GM12878 (cell line): Measurements from ENCODE around the gene SPNS1. TPM values are rescaled to one million over a fixed set of nuclear protein-coding genes. Genes with fewer than 3 reads are reported as not detected.

Experiments used
- BACH1 ChIP-seq: fragments of 450-650 bp; IDR thresholded peaks from 2 replicates; pipeline ENCODE4 v1.6.1; 2017; ENCODE audit warnings: mild to moderate bottlenecking, borderline replicate concordance
- CHD4 ChIP-seq: fragments of 200-600 bp; sonication (generic); IDR thresholded peaks from 2 replicates; pipeline ENCODE4 v1.6.1; 2016; ENCODE audit warnings: mild to moderate bottlenecking
- EED ChIP-seq: sonication (generic); IDR thresholded peaks from 2 replicates; pipeline ENCODE4 v1.6.1; 2016; ENCODE audit warnings: antibody characterized with exemption, low read depth
- GATAD2B ChIP-seq: fragments of 450-650 bp; conservative IDR thresholded peaks from 2 replicates; pipeline ENCODE4 v1.6.1; 2017; ENCODE audit warnings: low read depth, mild to moderate bottlenecking, moderate library complexity
- KLF5 ChIP-seq: fragments of 450-650 bp; IDR thresholded peaks from 2 replicates; pipeline ENCODE4 v1.6.1; 2014; ENCODE audit warnings: mild to moderate bottlenecking; ENCODE audit not compliant: partially characterized antibody
- NFYA ChIP-seq: IDR thresholded peaks from 2 replicates; pipeline ENCODE4 v1.6.1; 2011; ENCODE audit warnings: low read depth, mild to moderate bottlenecking, low read length, improper control_type of control experiment, borderline replicate concordance
- PML ChIP-seq: IDR thresholded peaks from 2 replicates; pipeline ENCODE4 v1.6.1; 2012; ENCODE audit warnings: low read length, inconsistent platforms
- RCOR1 ChIP-seq: conservative IDR thresholded peaks from 2 replicates; pipeline ENCODE4 v1.6.1; 2012; ENCODE audit warnings: low read depth, low read length, improper control_type of control experiment
- SPI1 ChIP-seq: IDR thresholded peaks from 2 replicates; pipeline ENCODE4 v1.6.1; 2011; ENCODE audit warnings: low read depth, mild to moderate bottlenecking, low read length, moderate library complexity, borderline replicate concordance; ENCODE audit not compliant: insufficient read depth
- polyA plus RNA-seq, 11 experiments: library from polyadenylated mRNA; depleted of rRNA in 4 of 11; unstranded in 6 of 11; stranded (reverse) in 5 of 11; fragments of >200 nt; fragmentation: Nextera tagmentation in 4 of 11; fragmentation: Illumina TruSeq in 1 of 11; extraction: Ambion mirVana in 4 of 11; extraction: Trizol in 1 of 11; gene quantifications; 1 replicate in 1 of 11; 2 replicates in 10 of 11; pipeline versions ENCODE4 v1.2.1 to v1.2.3, GENCODE V29; 2011 to 2016; ENCODE audit warnings: inconsistent platforms in 2 of 11, missing spikeins in 2 of 11, low read depth in 1 of 11
- total RNA-seq, 4 experiments: library from RNA; depleted of rRNA in 3 of 4; stranded (reverse); fragments of >200 nt in 3 of 4; fragmentation: Illumina TruSeq in 1 of 4; extraction: Trizol in 1 of 4; gene quantifications; 2 replicates each; pipeline versions ENCODE4 v1.2.1 to v1.2.3, GENCODE V29; 2013 to 2021
- TF ChIP-seq, protein P1 (sequence below): fragments of 450-650 bp; conservative IDR thresholded peaks from 2 replicates; pipeline ENCODE4 v1.6.1; 2017; ENCODE audit warnings: mild to moderate bottlenecking, moderate library complexity
- TF ChIP-seq, protein P2 (sequence below): IDR thresholded peaks from 2 replicates; pipeline ENCODE4 v1.6.1; 2011; ENCODE audit warnings: borderline replicate concordance, low read depth, mild to moderate bottlenecking, moderate library complexity, mixed read lengths, low read length; ENCODE audit not compliant: insufficient read depth; ENCODE audit errors: extremely low read length
- TF ChIP-seq, protein P3 (sequence below): fragments of 450-650 bp; IDR thresholded peaks from 2 replicates; pipeline ENCODE4 v1.6.1; 2017; ENCODE audit warnings: mild to moderate bottlenecking
- TF ChIP-seq, protein P4 (sequence below): IDR thresholded peaks from 2 replicates; pipeline ENCODE4 v1.6.1; 2012; ENCODE audit warnings: low read depth, low read length, improper control_type of control experiment
- TF ChIP-seq, protein P5 (sequence below): fragments of 450-650 bp; IDR thresholded peaks from 2 replicates; pipeline ENCODE4 v1.6.1; 2018; ENCODE audit warnings: borderline replicate concordance, mild to moderate bottlenecking; ENCODE audit not compliant: partially characterized antibody
- TF ChIP-seq, protein P6 (sequence below): fragments of 450-650 bp; IDR thresholded peaks from 2 replicates; pipeline ENCODE4 v1.6.1; 2017; ENCODE audit warnings: low read depth, mild to moderate bottlenecking, moderate library complexity

SPNS1 gene
- total and polyA plus RNA-seq, 10 of the 15 experiments (the other 5 are each of a cell fraction or from before 2014, with no cell fraction given): 0.16 to 37.6 (median 12.0) TPM

DNA sequence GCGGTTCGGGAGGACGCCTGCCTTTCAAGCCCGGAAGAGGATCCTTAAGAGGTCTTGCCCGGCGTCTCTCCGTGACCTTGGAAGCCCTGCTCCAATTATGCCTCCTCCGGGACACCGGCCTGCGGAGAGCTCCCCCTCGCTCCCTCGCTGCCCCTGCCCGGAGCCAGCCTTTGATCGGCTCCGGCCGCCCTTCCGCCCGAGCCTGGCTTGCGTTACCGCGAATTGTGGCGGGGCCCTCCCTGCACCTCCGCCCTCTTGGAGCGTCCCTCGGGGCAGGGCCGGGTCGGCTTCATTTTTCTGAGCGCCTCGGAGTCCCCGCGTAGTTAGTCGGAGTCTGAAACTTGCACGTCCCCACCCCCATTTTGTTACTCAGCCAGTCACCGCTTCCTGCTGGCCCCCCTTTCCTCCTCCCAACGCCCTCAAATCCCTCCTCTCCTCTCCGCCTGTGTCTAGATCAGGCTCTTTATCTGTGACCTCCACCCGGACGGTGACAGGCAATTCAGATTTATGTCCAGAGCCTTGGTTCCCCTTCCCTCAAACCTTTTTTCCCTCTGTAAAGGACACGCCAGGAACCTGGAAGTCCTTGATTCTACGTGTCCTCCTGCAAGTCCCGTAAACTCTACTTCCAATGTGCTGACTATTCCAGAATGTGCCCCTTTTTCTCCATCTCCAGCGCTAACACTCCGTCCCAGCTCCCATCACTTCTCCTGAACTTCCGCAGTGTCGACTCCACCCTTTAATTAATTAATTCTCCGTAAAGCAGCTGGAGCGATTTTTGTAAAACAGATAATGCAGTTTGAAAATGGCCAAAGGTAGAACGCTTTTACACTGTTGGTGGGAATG is 49.0 kb upstream of the SPNS1 start (continued):
- TF ChIP-seq, protein P1, sequence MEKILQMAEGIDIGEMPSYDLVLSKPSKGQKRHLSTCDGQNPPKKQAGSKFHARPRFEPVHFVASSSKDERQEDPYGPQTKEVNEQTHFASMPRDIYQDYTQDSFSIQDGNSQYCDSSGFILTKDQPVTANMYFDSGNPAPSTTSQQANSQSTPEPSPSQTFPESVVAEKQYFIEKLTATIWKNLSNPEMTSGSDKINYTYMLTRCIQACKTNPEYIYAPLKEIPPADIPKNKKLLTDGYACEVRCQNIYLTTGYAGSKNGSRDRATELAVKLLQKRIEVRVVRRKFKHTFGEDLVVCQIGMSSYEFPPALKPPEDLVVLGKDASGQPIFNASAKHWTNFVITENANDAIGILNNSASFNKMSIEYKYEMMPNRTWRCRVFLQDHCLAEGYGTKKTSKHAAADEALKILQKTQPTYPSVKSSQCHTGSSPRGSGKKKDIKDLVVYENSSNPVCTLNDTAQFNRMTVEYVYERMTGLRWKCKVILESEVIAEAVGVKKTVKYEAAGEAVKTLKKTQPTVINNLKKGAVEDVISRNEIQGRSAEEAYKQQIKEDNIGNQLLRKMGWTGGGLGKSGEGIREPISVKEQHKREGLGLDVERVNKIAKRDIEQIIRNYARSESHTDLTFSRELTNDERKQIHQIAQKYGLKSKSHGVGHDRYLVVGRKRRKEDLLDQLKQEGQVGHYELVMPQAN: peak; percentile 69; the same call in 1 of the 2 replicates
- TF ChIP-seq CHD4: no peak
- TF ChIP-seq PML: peak; percentile 76
- TF ChIP-seq EED: peak; percentile 85
- TF ChIP-seq SPI1: no peak
- TF ChIP-seq BACH1: peak; percentile 73; the same call in 1 of the 2 replicates
- peak; percentile 94 for TF ChIP-seq GATAD2B
- TF ChIP-seq, protein P2, sequence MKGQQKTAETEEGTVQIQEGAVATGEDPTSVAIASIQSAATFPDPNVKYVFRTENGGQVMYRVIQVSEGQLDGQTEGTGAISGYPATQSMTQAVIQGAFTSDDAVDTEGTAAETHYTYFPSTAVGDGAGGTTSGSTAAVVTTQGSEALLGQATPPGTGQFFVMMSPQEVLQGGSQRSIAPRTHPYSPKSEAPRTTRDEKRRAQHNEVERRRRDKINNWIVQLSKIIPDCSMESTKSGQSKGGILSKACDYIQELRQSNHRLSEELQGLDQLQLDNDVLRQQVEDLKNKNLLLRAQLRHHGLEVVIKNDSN: no peak
- TF ChIP-seq KLF5: no peak
- TF ChIP-seq, protein P3, sequence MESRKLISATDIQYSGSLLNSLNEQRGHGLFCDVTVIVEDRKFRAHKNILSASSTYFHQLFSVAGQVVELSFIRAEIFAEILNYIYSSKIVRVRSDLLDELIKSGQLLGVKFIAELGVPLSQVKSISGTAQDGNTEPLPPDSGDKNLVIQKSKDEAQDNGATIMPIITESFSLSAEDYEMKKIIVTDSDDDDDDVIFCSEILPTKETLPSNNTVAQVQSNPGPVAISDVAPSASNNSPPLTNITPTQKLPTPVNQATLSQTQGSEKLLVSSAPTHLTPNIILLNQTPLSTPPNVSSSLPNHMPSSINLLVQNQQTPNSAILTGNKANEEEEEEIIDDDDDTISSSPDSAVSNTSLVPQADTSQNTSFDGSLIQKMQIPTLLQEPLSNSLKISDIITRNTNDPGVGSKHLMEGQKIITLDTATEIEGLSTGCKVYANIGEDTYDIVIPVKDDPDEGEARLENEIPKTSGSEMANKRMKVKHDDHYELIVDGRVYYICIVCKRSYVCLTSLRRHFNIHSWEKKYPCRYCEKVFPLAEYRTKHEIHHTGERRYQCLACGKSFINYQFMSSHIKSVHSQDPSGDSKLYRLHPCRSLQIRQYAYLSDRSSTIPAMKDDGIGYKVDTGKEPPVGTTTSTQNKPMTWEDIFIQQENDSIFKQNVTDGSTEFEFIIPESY: no peak
- TF ChIP-seq, protein P4, sequence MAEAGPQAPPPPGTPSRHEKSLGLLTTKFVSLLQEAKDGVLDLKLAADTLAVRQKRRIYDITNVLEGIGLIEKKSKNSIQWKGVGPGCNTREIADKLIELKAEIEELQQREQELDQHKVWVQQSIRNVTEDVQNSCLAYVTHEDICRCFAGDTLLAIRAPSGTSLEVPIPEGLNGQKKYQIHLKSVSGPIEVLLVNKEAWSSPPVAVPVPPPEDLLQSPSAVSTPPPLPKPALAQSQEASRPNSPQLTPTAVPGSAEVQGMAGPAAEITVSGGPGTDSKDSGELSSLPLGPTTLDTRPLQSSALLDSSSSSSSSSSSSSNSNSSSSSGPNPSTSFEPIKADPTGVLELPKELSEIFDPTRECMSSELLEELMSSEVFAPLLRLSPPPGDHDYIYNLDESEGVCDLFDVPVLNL: no peak
- TF ChIP-seq RCOR1: 0 out of 2 replicates have a peak, but pooled peaks have one; percentile 44
- TF ChIP-seq, protein P5, sequence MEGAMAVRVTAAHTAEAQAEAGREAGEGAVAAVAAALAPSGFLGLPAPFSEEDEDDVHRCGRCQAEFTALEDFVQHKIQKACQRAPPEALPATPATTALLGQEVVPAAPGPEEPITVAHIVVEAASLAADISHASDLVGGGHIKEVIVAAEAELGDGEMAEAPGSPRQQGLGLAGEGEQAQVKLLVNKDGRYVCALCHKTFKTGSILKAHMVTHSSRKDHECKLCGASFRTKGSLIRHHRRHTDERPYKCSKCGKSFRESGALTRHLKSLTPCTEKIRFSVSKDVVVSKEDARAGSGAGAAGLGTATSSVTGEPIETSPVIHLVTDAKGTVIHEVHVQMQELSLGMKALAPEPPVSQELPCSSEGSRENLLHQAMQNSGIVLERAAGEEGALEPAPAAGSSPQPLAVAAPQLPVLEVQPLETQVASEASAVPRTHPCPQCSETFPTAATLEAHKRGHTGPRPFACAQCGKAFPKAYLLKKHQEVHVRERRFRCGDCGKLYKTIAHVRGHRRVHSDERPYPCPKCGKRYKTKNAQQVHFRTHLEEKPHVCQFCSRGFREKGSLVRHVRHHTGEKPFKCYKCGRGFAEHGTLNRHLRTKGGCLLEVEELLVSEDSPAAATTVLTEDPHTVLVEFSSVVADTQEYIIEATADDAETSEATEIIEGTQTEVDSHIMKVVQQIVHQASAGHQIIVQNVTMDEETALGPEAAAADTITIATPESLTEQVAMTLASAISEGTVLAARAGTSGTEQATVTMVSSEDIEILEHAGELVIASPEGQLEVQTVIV: no peak
- TF ChIP-seq NFYA: no peak
- TF ChIP-seq, protein P6, sequence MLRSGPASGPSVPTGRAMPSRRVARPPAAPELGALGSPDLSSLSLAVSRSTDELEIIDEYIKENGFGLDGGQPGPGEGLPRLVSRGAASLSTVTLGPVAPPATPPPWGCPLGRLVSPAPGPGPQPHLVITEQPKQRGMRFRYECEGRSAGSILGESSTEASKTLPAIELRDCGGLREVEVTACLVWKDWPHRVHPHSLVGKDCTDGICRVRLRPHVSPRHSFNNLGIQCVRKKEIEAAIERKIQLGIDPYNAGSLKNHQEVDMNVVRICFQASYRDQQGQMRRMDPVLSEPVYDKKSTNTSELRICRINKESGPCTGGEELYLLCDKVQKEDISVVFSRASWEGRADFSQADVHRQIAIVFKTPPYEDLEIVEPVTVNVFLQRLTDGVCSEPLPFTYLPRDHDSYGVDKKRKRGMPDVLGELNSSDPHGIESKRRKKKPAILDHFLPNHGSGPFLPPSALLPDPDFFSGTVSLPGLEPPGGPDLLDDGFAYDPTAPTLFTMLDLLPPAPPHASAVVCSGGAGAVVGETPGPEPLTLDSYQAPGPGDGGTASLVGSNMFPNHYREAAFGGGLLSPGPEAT: peak; percentile 78
